HG02642 (cell line): ENCODE data around the gene CELF4.

Experiments
- ATAC-seq: cut with Tn5 transposase; IDR thresholded peaks from one replicate; pipeline ENCODE4 v1.9.1; 2021; ENCODE audit warnings: mild to moderate bottlenecking; ENCODE audit not compliant: unreplicated experiment, poor library complexity

The CELF4 gene

DNA sequence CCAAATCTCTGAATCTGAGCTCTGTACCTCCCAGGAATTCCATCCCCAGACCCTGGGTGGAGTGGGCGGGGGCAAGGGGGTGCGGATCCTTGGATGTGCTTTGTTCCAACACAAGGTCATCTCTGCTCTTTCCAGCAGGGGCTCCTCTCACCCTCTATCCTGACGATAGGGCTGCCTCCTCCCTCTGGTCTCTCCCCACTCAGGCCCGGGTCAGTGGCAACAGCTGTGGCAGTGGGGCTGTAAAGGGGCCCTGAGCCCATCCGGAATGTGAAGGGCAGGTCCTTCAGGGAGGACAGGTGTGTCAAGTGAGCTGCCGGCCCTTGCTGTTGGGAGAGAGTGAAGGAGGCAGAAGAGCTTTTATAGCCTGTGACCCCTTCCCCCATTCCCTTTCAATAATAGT is 167.8 kb downstream of the CELF4 start:
- no peak for ATAC-seq

DNA sequence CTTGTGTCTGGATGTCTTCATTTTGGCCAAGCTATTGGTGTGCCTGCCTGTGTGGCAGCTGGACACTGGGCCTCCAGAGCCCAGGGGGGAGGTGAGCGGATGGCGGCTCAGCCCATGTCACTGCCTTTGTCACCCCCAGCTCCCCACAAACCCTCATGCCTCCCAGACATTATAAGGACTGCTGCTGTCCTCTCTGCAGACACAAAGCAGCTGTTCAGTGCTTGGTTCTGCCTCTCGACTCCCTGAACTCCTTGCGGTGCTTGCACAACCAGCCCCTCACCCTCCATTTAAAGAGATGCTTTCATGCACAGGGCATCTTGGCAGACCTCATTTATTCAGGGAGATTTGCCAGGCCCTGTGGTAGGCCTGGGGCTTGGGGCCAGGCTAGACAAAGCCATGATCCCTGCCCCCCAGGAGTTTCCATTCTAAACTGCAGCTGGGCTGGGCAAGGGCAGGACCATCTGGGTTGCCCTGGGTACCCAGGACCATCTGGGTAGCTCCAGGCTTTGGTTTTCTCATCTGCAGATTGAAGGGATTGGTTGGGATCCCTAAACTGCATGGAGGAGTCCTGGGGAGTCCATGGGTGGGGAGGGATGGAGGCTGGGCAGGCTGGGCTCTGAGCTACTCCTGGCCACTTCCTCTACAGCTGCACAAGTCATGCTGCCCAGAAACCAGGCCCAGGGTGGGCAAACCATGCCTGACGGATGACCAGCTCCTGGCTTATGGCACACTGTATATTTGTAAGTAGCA is 168.5 kb downstream of the CELF4 start:
- ATAC-seq, result no peak

DNA sequence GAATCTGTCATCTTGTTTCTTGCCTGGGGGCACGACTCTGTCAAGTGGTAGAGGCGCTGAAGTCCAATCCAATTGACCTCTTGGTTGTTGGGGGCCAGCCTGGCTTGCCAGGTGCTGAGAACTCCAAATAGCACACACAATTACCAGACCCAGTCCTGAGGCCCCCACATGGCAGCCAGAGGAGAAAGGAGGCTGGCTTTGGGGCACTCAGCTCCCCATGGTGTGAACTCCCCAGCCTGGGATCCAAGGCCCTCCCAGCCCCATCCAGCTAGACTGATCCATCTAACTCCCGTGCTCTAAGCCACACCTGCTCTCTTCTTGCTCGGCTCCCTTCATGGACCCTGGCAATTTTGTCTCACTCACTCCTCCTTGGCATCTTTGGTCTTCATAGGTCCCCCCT is 170.0 kb downstream of the CELF4 start:
- no peak for ATAC-seq

GRCh38 chr18:37395138-37395537 is 170.5 kb downstream of the CELF4 start:
- ATAC-seq, result no peak

GRCh38 chr18:37394610-37394965 is 171.0 kb downstream of the CELF4 start:
- no peak for ATAC-seq

DNA sequence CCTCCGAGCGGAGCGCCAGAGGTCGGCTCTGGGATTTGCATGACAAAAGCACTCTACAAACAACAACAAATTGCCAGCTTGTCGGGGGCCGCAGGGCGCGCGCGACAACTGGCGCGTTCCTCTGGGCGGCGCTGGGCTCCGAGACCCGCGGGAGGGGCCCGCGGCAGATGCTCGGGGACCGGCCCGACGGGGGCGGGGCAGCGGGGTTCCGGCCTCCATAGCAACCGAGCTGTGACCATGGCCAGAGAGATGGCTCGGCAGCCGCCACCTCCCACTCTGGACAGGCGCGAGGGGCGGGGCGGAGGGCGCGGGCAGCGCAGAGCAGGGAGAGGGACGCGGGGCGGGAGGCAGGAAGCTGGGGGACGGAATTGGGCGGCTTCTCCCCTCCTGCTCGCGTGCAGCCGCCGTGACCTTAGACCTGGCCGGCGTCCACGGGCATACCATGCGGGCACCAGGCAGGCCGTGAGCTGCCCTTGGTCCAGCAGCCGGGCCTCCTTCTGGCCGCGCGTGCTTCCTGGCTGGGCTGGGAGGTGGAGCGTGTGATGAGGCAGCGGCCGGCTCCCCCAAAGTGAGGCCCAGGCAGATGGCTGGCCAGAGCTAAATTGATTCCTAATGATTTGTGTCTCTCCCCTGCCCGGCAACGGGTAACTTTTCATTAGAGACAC is 171.5 kb downstream of the CELF4 start:
- no peak for ATAC-seq

DNA sequence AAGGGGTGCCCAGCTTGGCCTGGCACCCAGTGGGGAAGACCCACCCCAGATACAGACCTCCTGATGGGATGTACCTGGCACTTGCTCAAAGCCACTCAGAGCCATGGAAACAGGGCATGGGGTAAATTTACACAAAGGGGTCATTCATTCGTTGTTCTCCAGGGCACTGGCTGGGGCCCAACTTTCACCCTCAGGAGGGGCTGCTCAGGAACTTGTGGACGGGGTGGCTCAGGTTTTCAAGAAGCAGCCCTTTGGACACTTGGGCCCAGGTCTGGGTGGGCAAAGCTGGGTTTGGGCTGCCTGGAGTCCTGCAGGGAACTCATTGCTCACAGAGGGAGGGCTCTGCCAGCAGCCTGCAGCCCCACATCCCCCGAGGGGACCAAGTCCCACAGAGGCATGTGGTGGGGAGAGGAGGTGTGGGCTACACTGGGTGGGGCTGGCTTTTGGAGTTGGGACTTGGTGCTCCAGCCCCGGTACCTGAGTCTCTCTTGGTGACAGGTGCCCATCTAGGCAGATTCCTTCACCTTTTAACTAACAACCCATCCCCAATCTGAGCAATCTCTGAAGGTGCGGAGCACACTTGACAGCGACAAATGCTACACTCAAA is 172.3 kb downstream of the CELF4 start:
- no peak for ATAC-seq

- no peak for ATAC-seq
These were observed 172.9 kb downstream of the CELF4 start for GRCh38 chr18:37392648-37393047.

GRCh38 chr18:37391698-37392548 is 173.7 kb downstream of the CELF4 start:
- ATAC-seq, result no peak

- ATAC-seq, result no peak
These were observed 174.4 kb downstream of the CELF4 start for GRCh38 chr18:37391156-37391555.

GRCh38 chr18:37390687-37391086 is 174.9 kb downstream of the CELF4 start:
- ATAC-seq, result no peak

GRCh38 chr18:37389684-37390368 is 175.8 kb downstream of the CELF4 start:
- no peak for ATAC-seq

- ATAC-seq, result no peak
These were observed 176.6 kb downstream of the CELF4 start for GRCh38 chr18:37389041-37389440.

DNA sequence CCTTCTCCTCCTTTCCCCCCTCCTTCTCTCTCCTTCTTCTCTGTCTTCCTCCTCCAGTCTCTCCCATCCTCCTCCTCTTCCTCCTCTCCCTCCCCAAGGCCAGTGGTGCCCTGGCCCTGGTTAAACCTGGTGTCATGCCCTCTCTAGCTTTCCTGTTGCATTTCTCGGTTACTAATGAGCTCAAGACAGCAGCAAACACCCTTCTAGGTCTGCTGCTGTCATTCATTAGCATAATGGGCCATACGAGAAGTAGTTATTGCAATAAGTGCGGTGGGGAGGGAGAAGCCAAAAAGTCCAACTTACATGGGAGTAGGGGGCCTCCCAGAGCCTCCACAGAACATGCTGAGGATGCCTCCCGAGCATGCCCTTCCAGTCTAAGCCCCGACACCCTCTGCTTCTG is 177.2 kb downstream of the CELF4 start:
- no peak for ATAC-seq

DNA sequence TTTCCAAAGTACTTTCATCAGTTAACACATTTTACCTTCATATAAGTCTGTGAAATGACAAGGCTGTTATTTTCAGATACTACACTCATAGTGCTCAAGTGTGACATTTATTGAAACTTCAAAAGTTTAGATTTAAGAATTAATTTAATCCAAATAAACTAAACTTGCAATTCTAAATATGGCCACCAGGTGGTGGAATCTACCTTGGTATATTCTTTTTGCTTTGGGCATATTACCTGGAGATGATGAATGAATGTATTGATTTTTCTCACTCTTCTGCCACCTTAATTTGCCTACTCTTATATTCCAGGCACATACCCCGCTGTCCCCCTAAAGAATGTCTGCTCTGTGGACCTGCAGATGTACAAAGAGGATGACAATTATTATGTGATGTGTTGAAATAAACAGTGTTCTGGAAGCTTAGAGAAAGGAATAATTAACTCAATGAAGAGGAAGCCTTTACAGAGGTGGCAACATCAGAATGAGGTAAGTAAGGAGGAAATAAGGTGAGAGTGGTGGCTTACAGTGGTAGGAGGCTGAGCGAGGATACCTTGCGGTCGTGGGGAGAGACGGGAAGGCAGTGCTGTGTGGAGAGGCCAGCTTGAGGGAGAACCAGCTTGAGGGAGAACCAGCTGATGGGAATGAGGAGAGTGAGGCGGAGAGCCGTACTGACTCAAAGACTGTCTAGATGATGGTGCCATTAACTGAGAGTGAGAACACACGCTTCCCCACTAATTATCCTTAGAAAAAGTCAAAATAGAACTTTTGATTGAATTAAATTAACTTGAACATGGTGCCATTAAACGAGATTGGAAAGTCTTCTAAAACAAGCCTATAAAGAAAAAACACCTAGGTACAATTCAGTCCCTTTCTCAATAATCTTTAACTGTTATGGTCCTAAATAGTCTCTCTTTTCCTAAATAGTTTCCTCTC is 179.5 kb downstream of the CELF4 start:
- no peak for ATAC-seq

- ATAC-seq, result no peak
These were observed 181.6 kb downstream of the CELF4 start for GRCh38 chr18:37383846-37384595.

DNA sequence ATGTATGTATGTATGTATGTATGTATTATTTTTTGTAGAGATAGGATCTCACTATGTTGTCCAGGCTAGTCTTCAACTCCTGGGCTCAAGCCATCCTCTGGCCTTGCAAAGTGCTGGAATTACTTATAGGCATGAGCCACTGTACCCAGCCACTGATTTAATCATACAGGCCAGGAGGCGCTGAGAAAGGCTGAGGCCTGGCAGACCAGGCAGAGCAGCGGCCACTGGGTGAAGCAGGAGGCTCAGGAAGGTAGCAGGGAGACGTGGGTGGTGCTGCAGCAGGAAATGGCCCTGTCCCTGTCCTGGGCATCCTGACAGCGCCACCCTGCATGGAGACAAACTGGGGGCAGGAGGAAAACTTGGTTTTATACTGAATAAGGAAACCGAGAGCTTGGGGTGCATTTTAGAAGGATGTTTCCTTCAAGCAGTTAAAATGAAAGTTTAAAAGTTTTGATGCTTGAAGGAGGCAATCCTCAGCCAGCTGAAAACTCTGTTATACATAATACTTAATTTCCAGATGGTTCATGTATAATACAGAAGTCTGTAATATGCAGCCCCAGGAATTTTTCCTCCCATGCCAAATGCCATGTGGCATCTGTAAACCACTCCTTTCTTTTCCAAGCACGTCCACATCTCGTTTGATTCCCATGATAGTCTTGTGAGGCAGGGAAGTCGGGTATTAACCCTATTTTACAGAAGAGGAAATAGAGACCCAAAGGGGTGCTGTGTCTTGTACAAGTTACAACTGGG is 182.4 kb downstream of the CELF4 start:
- ATAC-seq, result no peak

GRCh38 chr18:37381554-37381953 is 184.0 kb downstream of the CELF4 start:
- ATAC-seq, result no peak
